Mucosa of stomach (tissue), 1 donor: ENCODE results near the gene SCD.

ENCODE experiments used
- H3K27me3 ChIP-seq: one replicate; pipeline ENCODE4 v1.7.0; 2013; ENCODE audit warnings: mild to moderate bottlenecking, low read length; ENCODE audit not compliant: control insufficient read depth, insufficient read depth
- H3K36me3 ChIP-seq: one replicate; pipeline ENCODE4 v1.7.0; 2013; ENCODE audit warnings: low read length; ENCODE audit not compliant: control insufficient read depth, insufficient read depth
- H3K4me1 ChIP-seq: one replicate; pipeline ENCODE4 v1.7.0; 2013; ENCODE audit warnings: mild to moderate bottlenecking, low read length; ENCODE audit not compliant: control insufficient read depth, insufficient read depth
- H3K4me3 ChIP-seq: one replicate; pipeline ENCODE4 v1.7.0; 2013; ENCODE audit warnings: low read length
- H3K9ac ChIP-seq: one replicate; pipeline ENCODE4 v1.7.0; 2013; ENCODE audit warnings: mild to moderate bottlenecking, low read length, moderate library complexity
- H3K9me3 ChIP-seq: one replicate; pipeline ENCODE4 v1.7.0; 2013; ENCODE audit warnings: mild to moderate bottlenecking, low read length, moderate library complexity; ENCODE audit not compliant: control insufficient read depth
- donor health status: Pancreatic carcinoma.

Gene SCD

DNA sequence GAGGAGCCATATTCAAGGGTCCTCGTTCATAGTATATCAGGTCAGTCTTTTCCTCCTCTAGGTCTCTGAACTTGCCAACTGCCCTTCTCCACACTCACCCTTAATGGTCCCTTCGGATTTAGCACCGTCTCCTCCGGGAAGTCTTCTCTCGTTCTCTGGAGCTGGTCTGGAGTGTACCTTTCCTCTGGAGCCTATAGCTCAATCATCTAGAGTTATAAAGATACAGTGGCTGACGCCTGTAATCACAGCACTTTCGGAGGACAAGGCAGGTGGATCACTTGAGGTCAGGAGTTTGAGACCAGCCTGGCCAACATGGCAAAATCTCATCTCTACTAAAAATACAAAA is 4.4 kb upstream of the SCD start:
- no peak overlapping the region for H3K9ac ChIP-seq
- peaks cover 12% of the 10 kb centered on the region for H3K4me1 ChIP-seq
- H3K9me3 ChIP-seq: no peaks in the 10 kb centered on the region
- no peaks in the 10 kb centered on the region for H3K36me3 ChIP-seq
- no peak overlapping the region for H3K4me3 ChIP-seq
- H3K27me3 ChIP-seq: no peaks in the 10 kb centered on the region

- H3K36me3 ChIP-seq: no peaks in the 10 kb centered on the region
- H3K9me3 ChIP-seq: no peaks in the 10 kb centered on the region
- H3K27me3 ChIP-seq: no peaks in the 10 kb centered on the region
- H3K4me1 ChIP-seq: peaks cover 27% of the 10 kb centered on the region
- H3K4me3 ChIP-seq: no peak overlapping the region
- no peak overlapping the region for H3K9ac ChIP-seq
Measured at GRCh38 chr10:100344241-100344788, 2.7 kb upstream of the SCD start.

DNA sequence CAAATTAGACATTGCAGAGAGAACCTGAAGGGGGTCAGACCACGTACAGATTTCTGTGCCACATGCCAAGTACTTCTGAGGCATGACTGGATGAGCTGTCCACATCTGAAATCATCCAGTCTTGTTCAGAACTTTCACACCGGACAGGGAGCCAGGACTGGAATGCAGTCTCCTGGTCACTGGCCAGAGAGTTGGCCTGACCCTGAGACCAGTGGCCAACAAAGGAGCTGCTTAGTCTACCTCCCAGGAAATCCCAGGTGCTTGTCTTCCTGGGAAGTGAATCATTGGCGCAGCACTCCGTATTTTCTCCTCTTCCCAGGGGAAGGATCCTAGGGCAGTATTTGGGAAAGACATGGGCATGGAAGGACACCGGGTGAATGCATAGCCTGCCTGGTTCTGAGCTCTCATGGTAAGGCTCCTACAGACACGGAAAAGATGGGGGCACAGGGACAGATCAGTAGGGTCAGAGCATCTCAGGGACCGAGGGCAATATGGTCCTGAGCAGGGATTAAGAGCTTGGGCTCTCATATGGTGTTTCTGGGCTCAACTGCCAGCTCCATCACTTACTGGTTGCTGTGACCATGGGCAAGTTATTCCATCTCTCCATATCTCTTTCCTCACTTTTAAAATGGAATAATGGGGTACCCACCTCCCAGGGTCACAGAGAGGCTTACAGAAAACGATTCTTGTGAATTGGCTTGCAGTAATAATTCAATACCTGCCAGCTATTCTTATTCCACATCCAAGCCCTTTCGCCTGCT is 1.3 kb upstream of the SCD start:
- Histone ChIP-seq H3K36me3 (no peaks in the 10 kb centered on the region), H3K4me1 (peaks cover 33% of the 10 kb centered on the region), H3K27me3 (no peaks in the 10 kb centered on the region), H3K9ac (no peak overlapping the region), H3K9me3 (no peaks in the 10 kb centered on the region), H3K4me3 (no peak overlapping the region)

DNA sequence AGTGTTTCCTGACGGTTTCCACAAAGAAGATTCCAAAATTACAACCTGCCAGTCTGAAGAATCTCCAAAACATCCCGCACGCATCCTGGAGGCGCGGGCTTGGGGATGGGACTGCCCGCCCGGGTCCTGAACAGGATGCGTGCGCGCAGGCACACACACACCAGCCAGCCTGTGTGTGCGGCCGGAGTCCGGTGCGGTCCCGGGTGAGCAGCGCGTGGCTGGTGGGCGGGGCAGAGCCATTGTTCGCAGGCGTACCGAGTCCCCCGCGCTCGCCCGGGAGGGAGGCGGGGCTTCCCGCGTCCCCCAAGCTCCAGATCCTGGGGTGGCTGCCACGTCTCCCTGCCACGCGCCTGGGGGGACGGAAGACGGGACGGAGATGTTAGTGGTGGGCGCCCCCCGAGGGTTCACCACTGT is 675 bp upstream of the SCD start:
- H3K9ac ChIP-seq: peak overlapping the region; percentile 51
- H3K27me3 ChIP-seq: no peaks in the 10 kb centered on the region
- no peaks in the 10 kb centered on the region for H3K9me3 ChIP-seq
- no peaks in the 10 kb centered on the region for H3K36me3 ChIP-seq
- no peak overlapping the region for H3K4me3 ChIP-seq
- H3K4me1 ChIP-seq: peaks cover 32% of the 10 kb centered on the region

DNA sequence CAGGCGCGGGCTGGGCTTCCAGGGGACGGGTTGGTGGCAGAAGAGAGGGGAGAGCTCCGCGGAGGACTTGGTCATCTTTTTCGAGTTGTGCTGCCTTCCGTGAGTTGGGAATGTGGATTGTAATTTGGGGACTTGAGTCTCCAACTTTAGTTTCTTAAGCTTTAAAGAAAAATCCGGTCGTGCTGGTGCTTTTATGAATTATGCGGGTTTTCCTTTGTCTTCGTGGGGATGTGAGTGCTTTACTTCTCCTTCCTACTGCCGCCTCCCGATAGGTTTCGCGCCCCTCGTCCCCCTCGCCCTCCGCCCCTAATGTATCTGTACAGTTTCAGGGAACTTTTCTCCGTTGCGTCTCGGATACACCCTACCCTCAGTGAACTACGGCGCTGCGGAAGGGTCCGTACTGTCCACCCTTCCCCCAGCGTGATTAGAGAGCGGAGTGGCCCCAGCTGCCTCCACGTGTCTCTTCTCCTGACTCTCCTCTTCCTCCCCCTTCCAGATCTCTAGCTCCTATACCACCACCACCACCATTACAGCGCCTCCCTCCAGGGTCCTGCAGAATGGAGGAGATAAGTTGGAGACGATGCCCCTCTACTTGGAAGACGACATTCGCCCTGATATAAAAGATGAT is 649 bp downstream of the SCD start:
- H3K4me1 ChIP-seq: peaks cover 33% of the 10 kb centered on the region
- H3K4me3 ChIP-seq: peak overlapping the region; percentile 44
- no peaks in the 10 kb centered on the region for H3K9me3 ChIP-seq
- H3K27me3 ChIP-seq: no peaks in the 10 kb centered on the region
- H3K9ac ChIP-seq: peak overlapping the region; percentile 51
- no peaks in the 10 kb centered on the region for H3K36me3 ChIP-seq

GRCh38 chr10:100348389-100348927 is 1.4 kb downstream of the SCD start:
- Histone ChIP-seq H3K4me1 (peaks cover 33% of the 10 kb centered on the region), H3K4me3 (no peak overlapping the region), H3K27me3 (no peaks in the 10 kb centered on the region), H3K36me3 (no peaks in the 10 kb centered on the region), H3K9ac (peak overlapping the region; percentile 51), H3K9me3 (no peaks in the 10 kb centered on the region)

GRCh38 chr10:100349087-100349486 is 2.1 kb downstream of the SCD start:
- Histone ChIP-seq H3K4me3 (no peak overlapping the region), H3K27me3 (no peaks in the 10 kb centered on the region), H3K9me3 (no peaks in the 10 kb centered on the region), H3K9ac (no peak overlapping the region), H3K4me1 (peaks cover 33% of the 10 kb centered on the region), H3K36me3 (no peaks in the 10 kb centered on the region)

DNA sequence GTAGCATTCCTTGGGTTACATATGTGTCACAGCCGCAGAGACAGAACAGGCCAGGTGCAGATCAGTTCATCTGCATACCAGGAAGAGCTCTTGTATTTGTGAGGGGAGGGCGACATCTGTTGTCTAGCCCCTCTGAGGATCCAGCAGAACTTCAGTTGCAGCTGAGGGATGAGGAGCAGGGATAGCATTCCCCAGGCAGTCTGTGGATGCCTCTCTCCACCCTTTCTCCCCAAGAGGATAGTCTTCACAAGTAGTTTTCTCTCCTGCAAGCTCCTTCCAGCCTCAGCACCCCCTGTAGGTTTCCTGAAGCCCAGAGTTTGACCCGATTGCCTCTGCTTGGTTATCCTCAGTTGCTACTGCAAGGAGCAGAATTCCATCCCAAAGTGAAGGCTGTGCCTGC is 2.6 kb downstream of the SCD start:
- H3K9ac ChIP-seq: no peak overlapping the region

GRCh38 chr10:100350914-100351485 is 4.0 kb downstream of the SCD start:
- H3K27me3 ChIP-seq: no peaks in the 10 kb centered on the region
- H3K9ac ChIP-seq: no peak overlapping the region
- H3K9me3 ChIP-seq: no peaks in the 10 kb centered on the region
- H3K36me3 ChIP-seq: peaks cover 3% of the 10 kb centered on the region
- no peak overlapping the region for H3K4me3 ChIP-seq
- H3K4me1 ChIP-seq: peaks cover 31% of the 10 kb centered on the region

More for the DNA sequence above, 2.6 kb downstream of the SCD start:
- Histone ChIP-seq H3K36me3 (peaks cover 3% of the 10 kb centered on the region), H3K4me3 (no peak overlapping the region), H3K9me3 (no peaks in the 10 kb centered on the region), H3K27me3 (no peaks in the 10 kb centered on the region), H3K4me1 (peaks cover 33% of the 10 kb centered on the region)

DNA sequence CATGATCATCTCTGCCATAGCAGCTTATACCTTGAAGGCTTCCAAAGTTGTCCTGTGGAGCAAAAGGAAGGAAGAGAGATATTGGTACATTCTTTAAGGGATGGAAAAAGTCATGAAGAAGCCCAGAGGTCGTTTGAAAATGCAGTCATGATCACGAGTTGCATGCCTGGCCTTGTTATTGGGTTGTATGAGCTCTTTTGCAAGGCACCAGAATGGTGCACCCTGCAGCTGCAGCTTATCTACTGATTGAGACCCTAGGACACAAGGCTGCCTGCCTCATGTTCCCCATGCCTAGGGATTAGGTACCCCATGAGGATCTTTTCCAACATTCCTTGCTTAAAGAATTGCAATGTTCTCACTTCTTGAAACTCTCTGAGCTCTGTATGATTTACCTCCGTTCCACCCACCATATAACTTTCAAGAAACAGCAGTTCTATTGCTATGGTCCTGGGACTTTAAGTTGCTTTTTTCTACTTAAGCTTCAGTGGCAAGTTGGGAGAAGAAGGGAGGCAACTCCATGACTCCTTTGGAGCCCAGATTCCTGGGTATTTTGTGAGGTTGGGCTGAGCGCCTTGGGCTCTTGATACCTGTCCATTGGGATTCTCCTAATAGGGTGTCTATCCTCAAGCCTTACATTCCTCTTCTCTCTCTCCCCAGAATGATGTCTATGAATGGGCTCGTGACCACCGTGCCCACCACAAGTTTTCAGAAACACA is 6.9 kb downstream of the SCD start:
- Histone ChIP-seq H3K27me3 (no peaks in the 10 kb centered on the region), H3K4me3 (no peak overlapping the region), H3K9ac (no peak overlapping the region), H3K9me3 (no peaks in the 10 kb centered on the region), H3K36me3 (peaks cover 3% of the 10 kb centered on the region), H3K4me1 (peaks cover 20% of the 10 kb centered on the region)

DNA sequence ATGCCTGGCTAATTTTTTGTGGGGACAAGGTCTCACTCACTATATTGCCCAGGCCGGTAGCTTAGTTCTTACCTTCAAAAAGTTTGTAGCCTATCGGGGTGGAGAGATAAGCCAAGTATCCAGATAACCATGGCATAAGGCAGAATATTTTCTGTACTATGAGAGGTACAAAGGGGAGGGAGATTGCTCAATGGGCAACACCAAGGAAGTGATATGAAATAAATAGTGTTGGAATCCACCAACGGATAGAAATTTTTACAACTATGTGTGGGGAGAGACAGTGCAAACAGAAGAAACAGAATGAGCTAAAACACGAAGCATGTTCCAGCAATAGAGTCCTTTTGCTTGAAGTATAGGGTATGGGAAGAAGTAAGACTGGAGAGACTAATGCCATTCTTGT is 8.1 kb downstream of the SCD start:
- H3K4me1 ChIP-seq: peaks cover 22% of the 10 kb centered on the region
- no peaks in the 10 kb centered on the region for H3K9me3 ChIP-seq
- no peak overlapping the region for H3K9ac ChIP-seq
- H3K4me3 ChIP-seq: no peak overlapping the region
- H3K27me3 ChIP-seq: no peaks in the 10 kb centered on the region
- peaks cover 3% of the 10 kb centered on the region for H3K36me3 ChIP-seq
